NOMO-1 treated with dmso at 0.1 percent for 144 hours (cell line): ENCODE results near the gene KAZN.

Experiments
- DNase-seq: peaks from one replicate; lab custom pipeline; 2025; ENCODE audit not compliant: unreplicated experiment; lab: John Stamatoyannopoulos, UW

The KAZN gene

DNA sequence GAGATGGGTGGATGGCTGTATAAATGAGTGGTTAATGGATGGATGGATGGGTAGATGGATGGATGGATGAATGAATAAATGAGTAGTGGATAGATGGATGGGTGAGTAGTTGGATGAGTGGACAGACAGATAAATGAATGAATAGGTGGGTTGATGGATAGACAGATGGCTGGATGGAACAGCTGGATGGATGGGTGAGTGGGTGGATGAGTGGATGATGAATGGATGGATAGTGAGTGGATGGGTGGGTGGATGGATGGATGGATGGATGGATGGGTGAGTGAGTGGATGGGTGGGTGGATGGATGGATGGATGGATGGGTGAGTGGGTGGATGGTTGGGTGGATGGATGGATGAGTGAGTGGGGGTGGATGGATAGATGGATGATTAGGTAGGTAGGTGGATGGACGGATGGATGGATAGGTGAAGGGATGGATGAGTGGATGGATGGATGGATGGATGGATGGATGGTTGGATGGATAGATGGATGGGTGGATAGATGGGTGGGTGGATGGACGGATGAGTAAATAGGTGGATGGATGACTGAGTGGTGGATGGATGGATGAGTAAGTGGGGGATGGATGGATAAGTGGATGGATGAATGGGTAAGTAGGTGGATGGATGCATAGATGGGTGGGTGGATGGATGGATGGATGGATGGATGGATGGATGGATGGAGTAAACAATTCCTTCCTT lies 246.6 kb downstream of the KAZN start:
- no peak for DNase-seq

DNA sequence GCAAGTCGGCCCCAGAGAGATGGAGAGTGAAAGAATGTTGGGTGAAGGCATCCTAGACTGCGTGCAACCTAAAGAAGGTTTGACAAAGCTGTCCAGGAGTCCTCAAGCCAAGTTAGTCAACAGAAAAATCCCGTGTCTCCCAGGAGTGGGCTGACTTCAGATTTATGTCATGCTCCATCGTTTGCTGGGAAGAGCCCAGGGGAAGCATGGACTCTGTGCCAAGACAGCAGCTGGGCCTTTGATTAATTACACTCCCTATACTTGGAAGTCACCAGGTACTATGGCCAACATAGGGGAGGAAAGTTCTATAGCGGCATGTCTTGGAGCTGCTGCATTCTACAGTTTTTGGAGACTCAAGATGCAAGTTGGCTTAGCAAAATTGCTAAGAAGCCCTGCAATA lies 247.4 kb downstream of the KAZN start:
- no peak for DNase-seq

DNA sequence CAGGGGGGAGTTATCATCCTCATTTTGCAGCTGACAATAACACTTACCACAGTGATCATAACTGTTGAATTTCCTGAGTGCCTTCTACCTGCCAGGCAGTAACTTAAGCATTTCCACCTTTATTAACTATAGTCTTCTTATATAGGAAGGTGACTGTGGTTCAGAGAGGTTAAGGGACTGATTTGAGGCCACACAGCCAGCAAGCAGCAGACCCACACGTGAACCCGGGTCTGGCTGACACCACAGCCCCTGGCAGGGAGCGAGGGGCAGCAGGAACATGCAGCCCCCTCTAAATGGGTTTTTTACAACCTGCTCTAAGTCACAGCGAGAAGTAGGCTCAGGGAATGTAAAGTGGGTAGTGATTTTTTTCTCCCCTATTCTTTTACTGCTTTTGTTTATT lies 248.2 kb downstream of the KAZN start:
- DNase-seq: no peak

DNA sequence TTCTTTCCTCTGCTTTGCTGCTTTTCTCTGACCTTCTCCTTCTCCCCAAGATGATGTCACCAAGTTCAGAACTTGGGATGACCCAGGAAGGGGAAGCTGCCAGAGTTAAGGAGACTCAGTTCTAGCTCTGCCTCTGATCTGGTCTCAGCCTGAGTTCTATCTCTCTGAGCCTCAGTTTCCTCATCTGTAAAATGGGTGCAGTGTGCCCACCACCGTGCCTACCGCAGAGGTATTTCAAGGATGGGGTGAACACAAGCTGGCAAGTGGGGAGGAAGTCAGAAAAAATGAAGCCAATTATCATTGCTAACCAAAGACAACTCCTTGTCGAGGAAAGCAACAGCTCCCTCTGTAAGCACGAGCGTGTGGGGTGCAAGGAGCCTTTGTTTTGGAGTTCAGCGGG lies 249.7 kb downstream of the KAZN start:
- DNase-seq: no peak

DNA sequence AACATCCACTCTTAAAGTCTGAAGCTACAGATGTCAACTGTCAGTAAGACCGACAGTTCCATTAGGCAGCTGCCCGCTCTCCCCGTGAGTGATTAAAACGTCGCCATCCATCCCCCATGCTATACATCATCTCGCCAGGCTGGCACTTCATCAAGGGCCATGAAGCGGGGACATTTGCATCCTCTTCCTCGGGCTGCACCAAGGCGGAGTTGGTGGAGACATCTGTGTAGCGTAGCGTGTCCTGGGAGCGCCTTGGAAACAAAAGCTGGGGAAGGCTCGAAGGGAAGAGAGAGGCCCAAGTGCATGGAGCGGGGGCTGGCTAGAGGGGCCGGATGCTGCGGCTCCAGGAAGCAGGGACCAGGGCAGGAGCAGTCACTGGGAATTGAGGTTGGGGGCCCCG lies 250.1 kb downstream of the KAZN start:
- DNase-seq: no peak

DNA sequence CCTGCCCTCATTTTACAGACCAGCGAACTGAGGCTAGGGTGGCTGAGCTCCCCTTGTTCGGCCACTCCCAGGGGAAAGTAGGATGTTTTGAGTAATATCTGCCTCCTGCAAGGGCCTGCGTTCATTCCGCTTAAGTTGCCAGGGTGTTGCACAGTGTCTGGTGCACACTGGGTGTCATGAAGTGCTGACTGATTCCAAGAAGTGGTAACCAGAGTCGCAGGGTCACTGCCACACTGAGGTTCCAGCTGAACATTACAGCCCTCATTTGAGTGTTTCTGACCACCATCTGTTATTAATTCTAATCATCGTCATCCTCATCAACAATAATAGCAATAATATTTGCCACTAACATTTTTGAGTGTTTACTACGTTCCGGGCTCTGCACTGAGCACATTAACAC lies 250.6 kb downstream of the KAZN start:
- no peak for DNase-seq

DNA sequence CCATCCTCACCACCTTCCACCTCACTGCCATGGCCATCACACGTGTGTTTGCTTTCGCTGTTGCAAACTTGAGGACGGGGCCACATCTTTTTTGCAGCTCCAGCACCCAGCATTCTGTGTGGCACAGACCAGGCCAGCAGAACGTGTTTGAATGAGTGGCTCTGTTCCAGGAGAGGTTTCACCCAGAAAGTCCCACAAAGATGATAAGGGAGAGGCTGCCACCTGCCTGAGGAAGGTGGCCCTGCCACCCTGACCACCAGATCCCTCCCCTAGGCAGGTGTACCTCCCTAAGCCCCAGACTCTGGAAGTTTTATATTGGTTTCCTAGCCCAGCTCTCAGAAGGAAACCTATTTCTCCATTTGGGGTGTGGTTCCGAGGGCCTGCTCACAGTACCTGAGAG lies 252.1 kb downstream of the KAZN start:
- DNase-seq: no peak

DNA sequence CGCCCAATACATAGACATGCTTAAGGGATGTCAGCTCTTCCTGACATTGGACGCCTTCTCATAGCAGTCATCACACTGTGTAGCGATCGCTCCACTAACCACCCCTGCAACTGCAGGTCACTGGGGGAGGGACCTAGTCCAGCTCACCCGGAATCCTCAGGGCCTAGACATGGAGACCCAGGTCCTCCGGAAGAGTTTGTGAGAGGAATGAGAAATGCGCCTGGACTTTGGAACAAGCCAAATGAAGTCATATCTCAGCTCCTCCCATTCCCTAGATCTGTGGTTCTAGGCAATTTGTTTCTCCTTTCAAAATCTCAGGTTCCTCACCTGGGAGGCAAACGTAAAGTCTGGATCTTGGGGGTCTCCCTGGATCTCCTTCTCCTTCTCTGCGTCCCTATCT lies 253.3 kb downstream of the KAZN start:
- DNase-seq: no peak

DNA sequence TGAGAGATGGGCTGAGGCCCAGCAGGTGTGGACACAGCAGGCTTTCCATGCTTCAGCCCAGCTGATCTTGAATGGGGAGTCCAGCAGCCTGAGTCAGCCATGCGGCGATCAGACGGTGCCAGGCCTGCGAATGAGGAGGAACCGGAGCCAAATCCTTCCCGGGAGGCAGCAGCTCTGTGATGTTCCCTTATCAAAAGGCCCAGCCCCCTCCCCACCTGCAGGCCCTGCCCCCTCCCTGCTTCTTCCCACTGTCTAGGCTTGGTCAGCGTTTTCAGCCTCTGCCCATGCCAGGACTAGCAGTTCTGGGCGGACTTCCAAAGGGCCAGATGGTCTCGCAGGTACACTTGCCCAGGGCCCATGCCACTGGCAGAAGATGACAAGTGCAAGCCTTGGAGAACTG lies 253.8 kb downstream of the KAZN start:
- no peak for DNase-seq

DNA sequence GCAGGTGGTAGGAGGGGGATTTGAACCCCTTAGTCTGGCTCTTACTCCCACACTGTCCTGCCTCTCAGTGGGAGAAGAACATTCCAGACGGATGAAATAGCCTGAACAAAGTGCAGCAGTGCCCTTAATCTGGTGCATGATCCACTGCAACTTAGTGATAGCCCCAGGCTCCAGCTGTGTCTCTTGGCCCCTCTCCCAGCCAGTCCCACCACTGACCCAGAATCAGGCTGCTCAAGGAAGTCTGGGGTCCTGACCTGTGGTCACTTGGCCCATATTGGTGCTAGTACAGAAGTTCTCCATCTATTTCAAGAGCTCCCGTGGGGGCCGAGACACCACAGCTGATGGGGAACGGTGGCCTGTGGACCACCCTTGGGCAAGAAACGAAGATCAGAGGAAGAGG lies 255.0 kb downstream of the KAZN start:
- no peak for DNase-seq

DNA sequence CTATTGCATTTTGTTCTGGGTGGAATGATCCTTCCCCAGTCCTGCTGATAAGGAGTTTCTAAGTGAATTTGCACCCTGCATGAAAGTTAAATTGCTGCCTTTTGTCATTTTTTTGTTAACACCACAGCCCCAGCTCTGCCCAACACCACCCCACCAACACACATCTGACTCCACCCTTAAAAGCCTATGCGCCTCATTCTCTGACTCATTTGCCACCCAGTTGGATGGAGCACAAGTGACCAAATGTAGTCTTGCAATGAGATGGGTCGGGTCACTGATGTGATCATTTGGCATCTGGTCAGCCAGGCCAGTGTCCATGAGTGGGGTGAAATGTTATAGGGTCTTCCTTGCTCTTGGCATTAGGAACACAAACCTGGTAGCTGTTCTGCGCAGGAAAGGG lies 256.8 kb downstream of the KAZN start:
- no peak for DNase-seq

DNA sequence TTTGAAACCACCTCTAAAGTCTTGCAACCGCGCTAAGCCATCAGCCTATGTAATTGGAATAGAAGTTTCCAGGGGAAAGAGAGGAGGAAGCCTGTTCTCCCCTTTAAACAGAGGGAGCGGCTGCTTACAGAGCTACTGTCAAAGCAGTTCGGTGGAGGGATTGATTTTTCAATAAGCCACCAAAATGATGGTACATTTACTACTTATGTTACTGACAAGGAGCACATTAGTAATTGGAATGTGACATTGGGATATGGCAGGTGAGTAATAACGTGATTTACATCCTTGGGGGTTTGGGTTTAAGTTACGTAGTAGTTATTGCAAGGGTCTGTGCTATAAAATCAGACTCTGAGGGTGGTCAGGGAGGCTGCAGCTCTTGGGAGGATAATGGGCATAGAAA lies 257.3 kb downstream of the KAZN start:
- no peak for DNase-seq

DNA sequence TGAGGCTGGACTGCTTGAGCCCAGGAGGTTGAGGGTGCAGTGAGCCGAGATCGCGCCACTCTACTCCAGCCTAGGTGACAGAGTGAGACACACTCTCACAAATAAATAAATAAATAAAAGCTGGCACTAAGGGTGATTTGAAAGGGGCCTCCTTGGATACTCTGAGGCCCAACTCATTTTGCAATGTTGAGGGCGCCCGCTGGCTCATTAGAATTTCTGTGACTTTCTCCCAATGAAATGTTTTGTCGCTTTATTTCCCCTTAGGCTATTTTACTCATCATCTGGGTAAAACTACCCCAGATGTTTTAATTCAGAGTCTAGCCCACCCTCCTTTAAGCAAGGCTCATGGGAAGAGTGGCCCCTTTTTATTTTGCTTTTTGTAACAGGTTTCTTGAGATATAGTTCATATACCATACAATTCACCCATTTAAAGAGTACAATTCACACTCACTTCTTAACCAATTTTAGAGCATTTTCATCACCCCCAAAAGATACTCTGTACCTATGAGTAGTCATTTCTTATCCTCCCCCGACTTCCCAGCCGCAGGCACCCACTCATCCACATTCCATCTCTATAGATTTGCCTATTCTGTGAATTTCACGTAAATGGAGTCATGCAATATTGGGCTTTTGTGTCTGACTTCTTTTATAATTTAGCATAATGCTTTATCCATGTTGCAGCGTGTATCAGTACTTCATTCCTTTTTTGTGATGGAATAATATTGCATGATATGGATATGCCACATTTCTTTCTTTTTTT lies 259.1 kb downstream of the KAZN start:
- DNase-seq: no peak

DNA sequence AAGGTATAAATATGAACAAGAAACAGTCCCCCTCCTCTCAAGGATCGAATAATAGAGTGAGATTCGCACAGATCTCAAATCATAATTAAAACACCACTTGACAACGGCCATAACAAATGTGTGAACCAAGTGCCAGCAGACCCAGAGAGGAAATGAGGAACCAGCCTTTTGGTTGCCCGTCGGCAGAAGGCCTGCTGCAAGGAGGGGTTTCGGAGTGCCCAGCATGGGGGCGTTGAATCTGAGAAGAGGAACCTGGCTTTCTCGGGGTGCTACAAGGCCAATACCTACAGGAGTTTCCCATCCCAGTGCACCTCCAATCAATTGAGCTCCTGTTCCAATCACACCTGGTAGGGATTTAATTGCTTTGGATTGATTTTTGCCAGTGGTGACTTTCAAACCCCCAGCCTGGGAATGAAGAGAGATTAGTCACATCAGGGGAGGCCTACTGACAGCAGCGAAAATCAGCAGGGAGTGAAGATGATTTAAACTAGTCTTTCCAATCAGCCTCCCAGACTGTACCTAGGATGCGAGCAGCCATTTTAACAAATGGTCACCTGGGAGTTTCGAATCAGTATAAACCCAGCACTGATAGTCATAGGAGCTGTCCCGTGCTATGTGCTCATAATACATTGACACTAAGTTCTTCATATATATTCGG lies 263.8 kb downstream of the KAZN start:
- no peak for DNase-seq

DNA sequence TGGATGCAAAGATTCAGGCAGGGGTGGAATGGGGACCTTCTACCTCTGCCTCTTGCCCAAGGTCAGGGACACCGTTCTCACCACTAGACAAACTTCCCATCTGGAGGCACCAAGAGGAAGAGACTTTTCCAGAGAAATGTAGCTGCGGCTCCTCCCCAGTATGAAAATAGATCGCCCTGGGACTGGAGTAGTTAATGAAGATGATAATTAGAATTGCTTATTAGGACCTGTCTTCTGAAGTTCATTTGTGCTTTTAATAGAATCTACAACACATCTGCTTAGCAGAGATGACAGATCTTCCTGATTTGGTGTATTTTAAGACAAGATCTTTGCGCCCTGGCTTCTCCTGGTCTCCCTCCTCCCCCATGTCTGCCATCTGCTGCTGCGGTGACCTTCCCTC lies 266.6 kb downstream of the KAZN start:
- no peak for DNase-seq

DNA sequence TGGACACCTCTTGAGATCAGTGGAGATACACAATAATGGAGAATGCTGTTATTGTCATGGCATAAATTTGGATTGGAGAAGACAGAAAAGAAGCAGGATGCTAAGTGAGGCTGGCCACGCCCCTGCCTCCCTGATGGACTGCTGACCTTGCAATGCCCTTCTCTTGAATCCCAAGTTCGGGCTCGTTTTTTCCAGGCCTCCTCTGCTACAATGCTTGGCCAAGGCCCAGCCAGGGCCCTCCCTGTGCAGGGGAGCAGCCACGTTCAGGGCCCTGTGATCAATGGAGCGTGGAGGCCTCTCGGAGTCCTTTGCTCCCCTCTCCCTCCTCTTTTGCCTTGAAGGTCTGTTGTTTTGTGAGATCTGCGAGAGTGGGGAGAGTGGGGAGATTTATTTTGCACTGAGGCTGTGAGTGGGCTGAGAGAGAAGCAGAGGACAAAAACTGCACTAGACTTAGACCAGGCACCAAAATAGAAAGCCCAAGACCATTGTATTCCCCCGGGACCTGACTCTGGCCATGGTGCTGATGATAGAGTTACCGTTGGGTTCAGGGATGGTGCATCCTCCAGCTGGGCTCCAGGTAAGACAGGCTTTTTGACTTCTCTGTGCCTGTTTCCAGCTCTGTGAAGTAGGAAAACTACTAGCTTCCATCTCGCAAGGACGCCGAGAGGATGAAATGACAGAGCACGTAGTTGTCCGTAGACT lies 268.6 kb downstream of the KAZN start:
- no peak for DNase-seq

DNA sequence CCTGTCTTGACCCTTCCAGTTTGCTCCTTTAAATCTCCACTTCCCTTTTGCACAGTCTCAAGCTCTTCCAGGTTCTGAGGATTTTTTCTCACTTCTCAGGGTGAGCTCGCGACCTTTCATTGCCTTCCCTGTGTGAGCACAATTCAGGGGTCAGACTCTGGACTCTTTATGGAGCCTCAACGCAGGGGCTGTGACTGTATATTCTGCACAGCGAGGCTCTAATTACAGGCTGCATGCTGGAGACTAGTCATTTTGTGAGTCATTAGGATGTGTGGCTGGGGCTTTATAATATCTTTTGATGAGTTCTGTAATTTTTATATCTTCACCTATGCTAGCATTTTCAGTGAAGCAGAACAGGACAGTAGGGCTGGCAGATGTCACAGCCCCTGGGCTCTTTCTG lies 270.7 kb downstream of the KAZN start:
- no peak for DNase-seq

DNA sequence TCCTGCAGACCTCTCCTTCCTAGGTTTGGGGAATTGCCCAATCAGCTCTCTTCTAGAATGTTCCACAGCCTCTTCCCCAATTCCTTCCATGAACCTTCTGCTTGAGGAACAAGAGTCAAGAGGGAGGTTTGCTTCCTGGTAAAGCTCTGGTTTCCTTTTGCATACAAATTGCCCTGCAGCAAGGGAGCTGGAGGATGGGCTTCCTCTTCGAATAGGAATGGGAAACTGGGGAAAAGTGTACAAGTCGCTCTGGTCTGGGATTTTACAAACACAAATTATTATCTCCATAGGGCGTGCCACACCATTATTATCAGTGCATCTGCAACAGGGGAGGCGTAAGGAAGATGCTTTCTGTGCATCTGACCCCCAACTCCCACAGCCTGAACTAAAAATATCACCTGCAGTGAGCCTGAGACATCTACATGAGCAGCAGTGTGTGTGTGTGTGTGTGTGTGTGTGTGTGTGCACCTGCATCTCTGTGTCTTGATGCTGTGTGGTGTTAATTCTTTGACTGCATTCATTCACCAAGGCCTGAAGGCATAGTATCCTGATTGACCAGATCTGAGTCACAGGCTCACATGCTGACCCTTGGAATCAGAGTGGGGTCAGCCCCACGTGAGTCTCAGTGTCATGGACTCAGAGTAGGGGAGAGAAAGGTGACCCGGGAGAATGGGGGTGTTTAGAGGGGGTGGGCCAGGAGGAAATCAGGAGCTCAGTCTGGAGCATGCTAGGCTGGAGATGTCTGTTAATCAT lies 272.9 kb downstream of the KAZN start:
- no peak for DNase-seq

DNA sequence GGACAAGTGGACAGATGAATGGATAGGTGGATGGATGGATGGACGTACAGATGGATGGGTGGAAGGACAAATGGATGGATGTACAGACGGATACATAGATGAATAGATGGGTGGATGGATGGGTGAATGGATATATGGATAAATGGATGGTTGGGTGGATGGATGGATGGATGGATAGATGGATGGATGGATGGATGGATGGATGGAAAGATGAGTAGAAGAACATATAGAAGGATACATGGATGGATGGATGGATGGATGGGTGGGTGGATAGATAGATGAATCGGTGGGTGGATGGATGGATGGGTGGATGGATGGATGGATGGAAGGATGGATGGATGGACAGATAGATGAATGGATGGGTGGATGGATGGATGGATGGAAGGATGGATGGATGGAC lies 274.3 kb downstream of the KAZN start:
- DNase-seq: no peak

DNA sequence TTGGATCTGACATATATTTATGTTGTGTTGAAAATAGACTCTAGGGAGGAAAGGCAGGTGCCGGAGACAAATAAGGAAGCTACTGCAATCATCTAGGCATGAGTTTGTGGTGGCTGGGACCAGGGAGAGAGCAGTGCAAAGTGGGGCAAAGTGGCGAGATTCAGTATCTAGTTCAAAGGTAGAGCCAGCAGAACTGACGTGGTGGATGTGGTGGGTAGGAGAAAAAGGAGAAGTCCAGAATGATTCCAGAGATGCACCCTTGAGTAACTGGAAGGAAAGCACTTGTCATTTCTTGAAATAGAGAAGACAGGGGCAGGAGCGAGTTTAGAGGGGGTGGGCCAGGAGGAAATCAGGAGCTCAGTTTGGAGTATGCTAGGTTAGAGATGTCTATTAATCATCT lies 275.2 kb downstream of the KAZN start:
- no peak for DNase-seq
